LHCN-M2 (cell line): ENCODE results near the gene SNCG. TPM values are rescaled to one million over a fixed set of nuclear protein-coding genes. Genes with fewer than 3 reads are reported as not detected.
"Not testable (repeated sequence)": the region's sequence is repeated elsewhere in the genome, so short reads cannot be mapped to it uniquely, and the experiment has no call there.

Experiments
- DNase-seq: peaks from one replicate; pipeline ENCODE4 v3.0.0-alpha.2; 2012; ENCODE audit warnings: low read depth
- total RNA-seq: library from RNA; depleted of rRNA; stranded (reverse); fragments of >200 nt; gene quantifications from 2 replicates; pipeline ENCODE4 v1.2.3, GENCODE V29; 2014; rRNA removed

SNCG gene
- total RNA-seq, 1 experiment from 2014 or later, result 5.0 TPM

DNA sequence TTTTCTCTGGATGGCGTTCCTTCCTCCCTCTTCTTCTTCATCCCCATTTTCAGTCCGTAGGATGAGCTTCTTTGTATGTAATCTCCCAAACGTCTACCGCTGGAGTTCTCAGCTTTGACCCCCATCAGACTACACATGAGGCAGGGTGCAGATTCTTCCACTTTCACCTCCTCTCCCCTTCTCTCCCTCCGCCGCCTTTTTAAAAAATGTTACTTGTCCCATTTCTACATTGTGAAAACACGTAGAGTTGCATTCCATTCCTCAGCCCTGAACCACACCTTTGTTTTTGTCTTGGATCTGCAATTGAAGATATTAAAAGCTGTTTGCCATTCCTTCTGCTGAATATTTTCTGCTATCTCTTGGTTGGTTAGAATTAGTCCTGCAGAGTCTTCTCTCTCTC lies 16.1 kb downstream of the SNCG start:
- DNase-seq, result no peak

DNA sequence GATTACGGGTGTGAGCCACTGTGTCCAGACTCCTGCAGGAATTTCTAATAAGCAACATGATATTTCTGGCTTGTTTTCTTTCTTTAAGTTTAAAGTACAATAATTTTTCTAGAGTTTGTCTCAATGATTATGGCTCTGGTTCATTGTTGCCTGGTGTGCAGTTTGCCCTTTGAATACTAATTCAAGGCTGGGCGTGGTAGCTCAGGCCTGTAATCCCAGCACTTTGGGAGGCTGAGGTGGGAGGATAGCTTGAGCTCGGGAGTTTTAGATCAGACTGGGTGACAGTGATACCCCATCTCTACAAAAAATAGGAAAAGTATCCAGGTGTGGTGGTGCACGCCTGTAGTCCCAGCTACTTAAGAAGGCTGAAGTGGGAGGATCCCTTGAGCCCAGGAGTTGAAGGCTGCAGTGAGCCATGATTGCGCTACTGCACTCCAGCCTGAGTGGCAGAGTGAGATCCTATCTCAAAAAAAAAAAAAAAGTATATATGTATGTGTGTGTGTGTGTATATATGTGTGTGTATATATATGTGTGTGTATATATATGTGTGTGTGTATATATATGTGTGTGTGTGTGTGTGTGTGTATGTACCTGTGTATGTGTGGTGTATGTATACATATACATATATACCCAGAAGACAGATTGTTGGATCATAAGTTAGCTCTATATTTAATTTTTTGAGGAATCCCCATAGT lies 18.1 kb downstream of the SNCG start:
- no peak for DNase-seq

DNA sequence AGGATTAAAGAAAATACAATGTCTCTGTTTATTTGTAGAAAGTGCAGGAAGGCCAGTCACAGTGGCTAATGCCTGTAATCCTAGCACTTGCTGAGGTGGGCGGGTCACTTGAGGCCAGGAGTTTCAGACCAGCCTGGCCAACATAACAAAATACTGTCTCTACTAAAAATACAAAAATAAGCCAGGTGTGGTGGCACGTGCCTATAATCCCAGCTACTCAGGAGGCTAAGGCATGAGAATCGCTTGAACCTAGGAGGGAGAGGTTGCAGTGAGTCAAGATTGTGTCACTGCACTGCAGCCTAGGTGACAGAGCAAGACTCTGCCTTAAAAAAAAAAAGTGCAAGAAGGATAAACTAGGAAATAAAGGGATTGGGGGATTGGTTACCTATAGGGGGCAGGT lies 20.1 kb downstream of the SNCG start:
- not testable (repeated sequence) for DNase-seq

DNA sequence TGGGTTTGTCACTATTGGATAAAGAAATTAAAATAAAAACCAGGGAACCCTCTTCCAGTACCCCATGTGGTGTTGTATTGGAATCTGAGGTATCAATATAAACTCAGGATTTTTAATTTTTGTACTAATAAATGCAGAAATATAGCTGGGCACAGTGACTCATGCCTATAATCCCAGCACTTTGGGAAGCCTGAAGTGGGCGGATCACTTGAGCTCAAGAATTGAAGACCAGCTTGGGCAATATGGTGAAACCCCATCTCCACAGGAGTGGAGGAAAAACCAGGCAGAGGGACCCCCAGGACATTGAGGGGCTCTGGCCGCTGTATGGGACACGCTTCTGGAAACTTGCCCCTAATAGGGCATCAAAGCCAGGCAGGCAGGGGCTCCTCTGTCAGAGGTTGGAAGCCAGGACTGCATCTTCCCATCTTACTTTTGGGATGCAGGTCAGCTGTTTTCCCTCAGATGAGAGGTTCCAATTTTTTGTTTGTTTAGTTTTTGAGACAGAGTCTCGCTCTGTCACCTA lies 21.0 kb downstream of the SNCG start:
- DNase-seq, result no peak

DNA sequence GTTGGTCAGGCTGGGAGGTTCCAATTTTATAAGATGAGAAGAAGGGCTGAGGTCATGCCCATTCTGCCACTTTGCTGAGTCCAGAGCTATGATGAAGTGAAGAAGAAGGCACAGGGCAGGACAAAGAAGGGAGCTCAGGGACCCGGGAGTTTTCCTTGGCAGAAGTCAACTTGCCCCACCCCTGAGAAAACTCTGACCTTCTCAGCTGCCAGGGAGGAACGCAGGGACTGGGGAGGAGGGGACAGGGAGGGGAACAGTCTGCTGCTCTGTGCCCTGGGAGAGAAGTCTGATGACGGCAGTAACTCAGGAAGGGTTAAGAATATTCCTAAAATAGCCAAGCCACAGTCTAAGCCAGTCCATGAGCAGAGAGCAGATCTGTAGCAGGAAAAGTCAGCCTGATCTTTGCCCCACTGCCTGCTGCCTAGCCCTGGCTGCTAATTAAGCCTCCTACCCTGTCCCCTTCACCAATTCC lies 21.6 kb downstream of the SNCG start:
- DNase-seq, result peak; percentile 51

DNA sequence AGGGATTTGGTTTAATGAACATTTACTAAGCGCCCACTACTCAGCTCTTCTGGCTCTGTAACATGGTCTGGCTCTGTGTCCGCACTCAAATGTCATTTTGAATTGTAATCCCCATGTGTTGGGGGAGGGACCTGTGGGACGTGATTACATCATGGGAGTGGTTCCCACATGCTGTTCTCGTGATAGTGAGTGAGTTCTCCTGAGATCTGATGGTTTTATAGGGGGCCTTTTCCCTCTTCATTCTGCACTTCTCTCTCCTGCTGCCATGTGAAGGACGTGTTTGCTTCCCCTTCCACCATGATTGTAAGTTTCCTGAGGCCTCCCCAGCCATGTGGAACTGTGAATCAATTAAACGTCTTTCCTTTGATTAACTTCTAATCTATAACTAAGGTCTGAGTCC lies 22.6 kb downstream of the SNCG start:
- DNase-seq, result not testable (repeated sequence)

DNA sequence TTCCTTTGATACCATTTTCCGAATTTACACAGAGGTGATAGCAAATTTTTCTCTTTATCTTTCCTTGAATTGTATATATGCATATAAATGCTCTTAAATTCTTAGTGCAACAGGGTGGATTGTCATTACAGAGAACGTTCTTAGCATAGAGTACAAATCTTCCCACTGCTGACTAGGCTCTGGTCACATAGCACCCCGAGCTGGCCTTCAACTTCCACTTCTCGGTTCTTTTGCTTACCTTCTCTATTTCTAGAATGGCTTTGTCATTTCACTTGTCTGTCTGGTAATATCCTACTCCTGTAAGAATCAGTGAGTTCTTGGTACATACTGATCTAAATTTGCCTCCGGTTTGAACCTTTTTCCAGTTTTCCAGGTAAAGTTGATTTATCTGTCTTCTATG lies 23.3 kb downstream of the SNCG start:
- DNase-seq, result no peak

DNA sequence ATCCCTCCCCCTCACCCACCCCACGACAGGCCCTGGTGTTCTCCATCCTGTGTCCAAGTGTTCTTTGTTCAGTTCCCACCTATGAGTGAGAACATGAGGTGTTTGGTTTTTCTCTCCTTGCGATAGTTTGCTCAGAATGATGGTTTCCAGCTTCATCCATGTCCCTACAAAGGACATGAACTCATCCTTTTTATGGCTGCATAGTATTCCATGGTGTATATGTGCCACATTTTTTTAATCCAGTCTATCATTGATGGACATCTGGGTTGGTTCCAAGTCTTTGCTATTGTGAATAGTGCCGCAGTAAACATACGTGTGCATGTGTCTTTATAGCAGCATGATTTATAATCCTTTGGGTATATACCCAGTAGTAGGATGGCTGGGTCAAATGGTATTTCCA lies 26.1 kb downstream of the SNCG start:
- not testable (repeated sequence) for DNase-seq

DNA sequence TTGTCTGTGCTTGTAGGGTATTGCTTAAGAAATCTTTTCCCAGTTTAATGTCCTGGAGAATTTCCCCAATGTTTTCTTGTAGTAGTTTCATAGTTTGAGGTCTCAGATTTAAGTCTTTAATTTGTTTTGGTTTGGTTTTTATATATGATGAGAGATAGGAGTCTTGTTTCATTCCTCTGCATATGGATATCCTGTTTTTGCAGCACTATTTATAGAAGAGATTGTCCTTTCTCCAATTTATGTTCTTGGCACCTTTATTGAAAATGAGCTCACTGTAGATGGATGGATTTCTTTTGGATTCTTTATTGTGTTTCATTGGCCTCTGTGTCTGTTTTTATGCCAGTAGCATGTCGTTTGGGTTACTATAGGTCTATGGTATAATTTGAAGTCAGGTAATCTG lies 30.1 kb downstream of the SNCG start:
- no peak for DNase-seq

DNA sequence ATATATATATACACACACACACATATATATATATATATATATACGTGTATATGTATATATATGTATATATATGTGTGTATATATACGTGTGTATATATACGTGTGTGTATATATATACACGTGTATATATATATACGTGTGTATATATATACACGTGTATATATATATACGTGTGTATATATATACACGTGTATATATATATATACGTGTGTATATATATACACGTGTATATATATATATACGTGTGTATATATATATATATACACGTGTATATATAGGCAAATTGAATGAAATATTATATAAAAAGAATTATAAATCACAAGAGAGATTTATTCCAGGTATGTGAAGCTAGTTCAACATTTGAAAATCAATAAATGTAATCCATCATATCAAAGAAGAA lies 33.0 kb downstream of the SNCG start:
- not testable (repeated sequence) for DNase-seq

DNA sequence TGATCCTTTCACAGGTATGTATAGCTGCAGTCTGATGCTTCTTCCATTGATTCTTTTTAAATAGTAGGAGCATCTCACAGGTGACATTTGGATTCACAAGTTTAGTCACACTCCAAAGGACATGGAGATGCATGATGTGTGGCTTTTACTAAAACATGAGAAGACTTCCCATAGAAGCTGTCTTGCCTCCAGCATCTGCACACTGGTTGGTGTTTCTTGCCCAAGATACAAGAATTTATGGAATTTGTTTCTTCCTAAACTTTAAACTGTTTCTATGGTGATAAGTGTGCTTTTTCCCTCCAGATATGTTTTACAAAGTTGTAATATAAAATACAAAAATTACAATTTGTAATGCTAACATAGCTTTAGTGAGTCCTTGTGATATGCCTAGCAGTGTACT lies 34.1 kb downstream of the SNCG start:
- DNase-seq, result no peak

DNA sequence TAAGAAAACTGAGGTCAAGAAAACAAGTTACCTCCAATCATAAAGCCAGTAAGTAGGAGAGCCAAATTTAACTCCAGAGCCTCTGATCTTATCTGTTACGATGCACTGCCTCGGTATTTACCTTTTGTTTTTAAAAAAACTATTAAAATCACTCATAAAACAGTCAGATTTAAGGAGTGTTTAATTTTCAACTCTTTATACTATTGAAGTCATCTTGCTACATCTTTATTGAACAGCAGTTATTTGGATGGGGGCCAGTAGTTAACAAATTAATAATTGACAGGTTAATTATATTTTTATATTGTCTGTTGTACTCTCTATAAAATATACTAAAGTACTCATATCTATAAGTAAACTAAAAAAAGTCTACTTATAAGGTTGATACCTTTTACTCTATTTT lies 34.5 kb downstream of the SNCG start:
- DNase-seq, result no peak

DNA sequence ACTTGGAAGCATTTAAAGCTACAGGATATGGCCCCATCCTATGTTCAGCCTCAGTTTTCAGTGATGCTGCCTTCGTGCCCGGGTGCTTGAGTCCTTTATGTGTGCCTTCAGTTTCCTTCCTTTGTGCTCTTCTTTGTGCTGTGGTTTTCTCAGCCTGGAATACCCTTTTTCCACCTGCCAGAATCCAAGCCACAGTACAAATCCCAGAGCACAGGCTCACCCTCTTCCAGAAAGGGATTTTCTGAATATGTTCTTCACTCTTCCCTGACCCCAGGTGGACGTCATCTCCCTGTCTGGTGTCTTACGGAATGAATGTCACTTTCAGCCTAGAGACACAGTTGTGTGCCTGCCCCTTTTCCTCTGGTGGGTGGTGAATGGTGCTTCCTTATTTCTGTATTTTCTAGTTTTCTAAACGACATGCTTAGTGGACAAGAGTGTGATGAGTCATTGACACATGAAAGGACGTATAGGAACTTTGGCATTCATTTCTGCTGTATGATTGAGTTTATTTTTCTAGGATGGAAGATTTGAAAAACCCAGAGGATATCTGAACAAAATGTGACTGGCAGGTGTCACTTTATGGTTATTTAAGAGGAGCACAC lies 41.5 kb downstream of the SNCG start:
- not testable (repeated sequence) for DNase-seq

DNA sequence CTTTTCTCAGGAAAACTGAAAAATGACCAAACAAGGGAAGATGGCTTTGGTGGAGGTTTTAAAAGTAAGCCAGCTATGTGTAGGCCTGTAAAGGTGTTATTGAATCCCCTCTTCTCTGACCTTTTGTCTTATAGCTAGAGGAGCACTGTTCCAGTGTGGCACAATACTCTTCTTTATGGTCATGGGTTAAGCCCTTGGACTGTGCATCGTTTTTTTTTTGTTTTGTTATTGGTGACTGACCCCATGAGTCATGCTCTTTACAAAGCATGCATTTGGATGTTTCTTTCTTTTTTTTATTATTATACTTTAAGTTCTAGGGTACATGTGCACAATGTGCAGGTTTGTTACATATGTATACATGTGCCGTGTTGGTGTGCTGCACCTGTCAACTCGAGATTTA lies 42.1 kb downstream of the SNCG start:
- peak; percentile 60 for DNase-seq

DNA sequence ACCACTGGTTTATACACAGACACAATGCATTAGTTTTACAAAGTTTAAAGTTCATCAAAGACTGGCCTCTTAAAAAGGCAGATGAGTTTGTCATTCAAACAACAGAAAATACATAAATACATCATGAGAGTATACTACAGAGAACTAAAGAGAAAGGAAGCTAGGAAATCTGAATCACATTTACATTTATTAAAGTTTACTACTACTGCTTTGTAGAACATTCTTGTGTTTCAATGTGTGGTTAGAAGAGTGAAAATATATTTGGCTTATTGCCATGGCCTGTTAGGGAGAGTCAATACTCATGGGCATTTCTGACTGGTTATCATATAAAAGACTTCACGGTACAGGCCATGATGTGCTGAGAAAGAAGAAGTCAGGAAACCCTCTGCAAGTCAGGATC lies 48.7 kb downstream of the SNCG start:
- not testable (repeated sequence) for DNase-seq

DNA sequence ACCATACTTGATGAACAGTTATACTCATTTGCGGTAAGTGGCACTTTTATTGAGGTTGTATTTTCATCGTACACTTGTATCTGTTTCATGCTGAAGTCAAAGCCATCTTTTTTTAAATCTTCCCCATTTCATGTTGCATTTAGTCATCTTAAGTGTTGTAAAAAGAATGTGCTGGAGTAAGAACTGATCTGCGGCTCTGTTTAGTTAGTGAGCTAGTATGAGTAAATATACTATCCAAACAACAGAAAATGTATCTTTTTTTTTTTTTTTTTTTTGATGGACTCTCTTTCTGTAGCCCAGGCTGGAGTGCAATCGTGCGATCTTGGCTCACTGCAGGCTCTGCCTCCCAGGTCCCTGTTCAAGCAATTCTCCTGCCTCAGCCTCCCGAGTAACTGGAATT lies 49.3 kb downstream of the SNCG start:
- DNase-seq, result not testable (repeated sequence)

DNA sequence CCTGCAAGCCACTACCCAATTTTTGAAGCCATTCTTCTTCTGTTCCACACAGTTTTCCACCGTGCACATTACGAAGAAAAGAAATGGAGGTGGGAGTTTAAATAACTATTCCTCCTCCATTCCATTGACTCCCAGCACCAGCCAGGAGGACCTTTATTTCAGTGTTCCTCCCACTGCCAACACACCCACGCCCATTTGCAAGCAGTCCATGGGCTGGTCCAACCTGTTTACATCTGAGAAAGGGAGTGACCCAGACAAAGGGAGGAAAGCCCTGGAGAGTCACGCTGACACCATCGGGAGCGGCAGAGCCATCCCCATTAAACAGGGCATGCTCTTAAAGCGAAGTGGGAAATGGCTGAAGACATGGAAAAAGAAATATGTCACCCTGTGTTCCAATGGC lies 49.9 kb downstream of the SNCG start:
- DNase-seq, result not testable (repeated sequence)

DNA sequence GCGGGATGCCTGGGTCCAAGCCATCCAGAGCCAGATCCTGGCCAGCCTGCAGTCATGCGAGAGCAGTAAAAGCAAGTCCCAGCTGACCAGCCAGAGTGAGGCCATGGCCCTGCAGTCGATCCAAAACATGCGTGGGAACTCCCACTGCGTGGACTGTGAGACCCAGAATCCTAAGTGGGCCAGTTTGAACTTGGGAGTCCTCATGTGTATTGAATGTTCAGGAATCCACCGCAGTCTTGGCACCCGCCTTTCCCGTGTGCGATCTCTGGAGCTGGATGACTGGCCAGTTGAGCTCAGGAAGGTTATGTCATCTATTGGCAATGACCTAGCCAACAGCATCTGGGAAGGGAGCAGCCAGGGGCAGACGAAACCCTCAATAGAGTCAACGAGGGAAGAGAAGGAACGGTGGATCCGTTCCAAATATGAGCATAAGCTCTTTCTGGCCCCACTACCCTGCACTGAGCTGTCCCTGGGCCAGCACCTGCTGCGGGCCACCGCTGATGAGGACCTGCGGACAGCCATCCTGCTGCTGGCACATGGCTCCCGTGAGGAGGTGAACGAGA lies 50.8 kb downstream of the SNCG start:
- not testable (repeated sequence) for DNase-seq

Other genes with a start within 250 kb of the SNCG start
- 27.0 and 28.8 TPM in 2 replicates for gene BMPR1A, start 202.0 kb upstream of the SNCG start, total RNA-seq
- gene MMRN2, start 984 bp upstream of the SNCG start, total RNA-seq, result 0.51 and 1.9 TPM in 2 replicates
- gene ADIRF, start 9.9 kb downstream of the SNCG start, total RNA-seq, result 2.5 and 3.2 TPM in 2 replicates
- not detected in 2 replicates for gene FAM25A, start 61.7 kb downstream of the SNCG start, total RNA-seq
- 194 and 203 TPM in 2 replicates for gene GLUD1, start 136.2 kb downstream of the SNCG start, total RNA-seq
- 30.0 and 32.4 TPM in 2 replicates for gene SHLD2, start 136.6 kb downstream of the SNCG start, total RNA-seq